Measurements from ENCODE around the gene PPP1R8. TPM values are rescaled to one million over a fixed set of nuclear protein-coding genes. Genes with fewer than 3 reads are reported as not detected.

PPP1R8 gene
- total and polyA plus RNA-seq, 2 experiments from 2014 or later, result 13.2 to 47.1 TPM

GRCh38 chr1:27858949-27859576 is 28.5 kb downstream of the PPP1R8 start:
- Histone ChIP-seq H3K4me3 (no peak overlapping the region), H3K4me1 (ENCODE audit: low read depth) (no peaks in the 10 kb centered on the region), H3K36me3 (no peaks in the 10 kb centered on the region), H3K27ac (no peak overlapping the region), H3K9me3 (ENCODE audit: low read depth) (no peaks in the 10 kb centered on the region), H3K27me3 (no peaks in the 10 kb centered on the region)
- DNase-seq (ENCODE audit: low read depth in 1 of 2, low spot score in 1 of 2), result no peak
- no peak for TF ChIP-seq CTCF (IDR thresholded peaks at IDR 0.05; ENCODE audit: low read depth, low read length)

- no peaks in the 10 kb centered on the region for H3K27me3 ChIP-seq
- DNase-seq (ENCODE audit: low read depth in 1 of 2, low spot score in 1 of 2), result no peak
- H3K27ac ChIP-seq, result no peak overlapping the region
- H3K36me3 ChIP-seq, result no peaks in the 10 kb centered on the region
- H3K4me1 ChIP-seq (ENCODE audit: low read depth), result no peaks in the 10 kb centered on the region
- no peak for TF ChIP-seq CTCF (IDR thresholded peaks at IDR 0.05; ENCODE audit: low read depth, low read length)
- H3K9me3 ChIP-seq (ENCODE audit: low read depth), result no peaks in the 10 kb centered on the region
- H3K4me3 ChIP-seq, result no peak overlapping the region
Measured at GRCh38 chr1:27861436-27861835, 30.9 kb downstream of the PPP1R8 start.

DNA sequence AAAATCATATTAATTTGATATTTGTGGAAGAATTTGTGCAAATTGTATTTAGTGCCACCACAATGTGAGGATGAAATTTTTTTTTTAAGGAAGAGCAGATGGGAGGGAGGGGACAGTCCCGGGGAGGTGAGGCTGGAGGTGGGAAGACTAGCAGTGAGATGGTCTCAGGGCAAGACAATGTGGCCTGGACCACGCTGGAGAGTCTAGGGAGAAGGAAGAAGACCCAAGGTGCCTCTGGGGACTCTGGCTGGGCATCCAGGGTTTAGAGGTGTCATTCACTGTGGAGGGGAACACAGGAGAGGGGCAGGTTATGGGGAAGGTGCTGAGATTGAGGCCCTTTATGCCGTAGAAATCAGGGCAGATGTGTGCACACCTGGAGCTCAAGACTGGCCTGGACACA is 31.4 kb downstream of the PPP1R8 start:
- H3K27me3 ChIP-seq, result no peaks in the 10 kb centered on the region
- no peaks in the 10 kb centered on the region for H3K4me1 ChIP-seq (ENCODE audit: low read depth)
- no peak for TF ChIP-seq CTCF (IDR thresholded peaks at IDR 0.05; ENCODE audit: low read depth, low read length)
- no peaks in the 10 kb centered on the region for H3K9me3 ChIP-seq (ENCODE audit: low read depth)
- H3K4me3 ChIP-seq, result no peak overlapping the region
- no peaks in the 10 kb centered on the region for H3K36me3 ChIP-seq
- no peak for DNase-seq (ENCODE audit: low read depth in 1 of 2, low spot score in 1 of 2)
- no peak overlapping the region for H3K27ac ChIP-seq

- DNase-seq (ENCODE audit: low read depth in 1 of 2, low spot score in 1 of 2), result peak in 1 of 2 donors; percentile 98
- Histone ChIP-seq H3K9me3 (ENCODE audit: low read depth) (no peaks in the 10 kb centered on the region), H3K27me3 (no peaks in the 10 kb centered on the region), H3K27ac (no peak overlapping the region), H3K36me3 (no peaks in the 10 kb centered on the region), H3K4me3 (no peak overlapping the region), H3K4me1 (ENCODE audit: low read depth) (no peaks in the 10 kb centered on the region)
- no peak for TF ChIP-seq CTCF (IDR thresholded peaks at IDR 0.05; ENCODE audit: low read depth, low read length)
Measured at GRCh38 chr1:27862671-27863537, 32.3 kb downstream of the PPP1R8 start.

DNA sequence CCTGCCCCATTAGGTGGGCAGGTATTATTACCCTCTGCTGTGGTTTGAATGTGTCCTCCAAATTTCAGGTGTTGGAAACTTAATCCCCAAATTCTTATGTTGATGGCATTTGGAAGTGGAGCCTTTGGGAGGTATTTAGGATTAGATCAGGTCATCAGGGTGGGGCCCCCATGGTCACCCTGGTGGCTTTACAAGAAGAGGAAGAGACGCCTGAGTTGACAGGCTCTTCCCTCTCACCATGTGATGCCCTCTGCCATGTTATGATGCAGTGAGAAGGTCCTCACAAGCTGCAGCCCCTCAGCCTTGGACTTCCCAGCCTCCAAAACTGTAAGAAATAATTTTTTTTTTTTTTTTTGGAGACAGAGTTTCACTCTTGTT is 32.9 kb downstream of the PPP1R8 start:
- Histone ChIP-seq H3K27ac (no peak overlapping the region), H3K4me3 (no peak overlapping the region), H3K27me3 (no peaks in the 10 kb centered on the region), H3K36me3 (no peaks in the 10 kb centered on the region), H3K4me1 (ENCODE audit: low read depth) (no peaks in the 10 kb centered on the region), H3K9me3 (ENCODE audit: low read depth) (no peaks in the 10 kb centered on the region)
- no peak for TF ChIP-seq CTCF (IDR thresholded peaks at IDR 0.05; ENCODE audit: low read depth, low read length)
- DNase-seq (ENCODE audit: low read depth in 1 of 2, low spot score in 1 of 2), result no peak

Data from cardiac muscle cell (in vitro differentiated cells and primary cell).